ENCODE data around the gene GSTO2.

DNA sequence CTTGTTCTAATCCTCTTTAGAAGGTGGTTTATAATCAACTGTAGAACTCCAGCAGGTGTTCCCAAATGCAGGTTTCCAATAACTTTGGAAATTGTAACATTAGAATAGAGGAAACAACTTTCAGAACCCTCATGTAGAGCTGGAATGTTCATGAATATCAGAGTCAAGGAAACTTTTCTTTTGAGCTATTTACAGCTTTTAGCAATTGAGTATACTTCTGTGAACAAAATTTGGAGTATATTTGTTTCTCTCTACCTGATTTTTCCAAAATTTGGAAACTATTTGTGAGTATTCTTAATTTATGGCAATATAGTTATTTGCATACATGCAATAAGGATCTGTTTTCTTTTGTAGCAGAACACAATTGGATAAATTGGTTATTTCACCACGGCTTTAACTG is 34.0 kb upstream of the GSTO2 start:
- TF ChIP-seq, protein P1, sequence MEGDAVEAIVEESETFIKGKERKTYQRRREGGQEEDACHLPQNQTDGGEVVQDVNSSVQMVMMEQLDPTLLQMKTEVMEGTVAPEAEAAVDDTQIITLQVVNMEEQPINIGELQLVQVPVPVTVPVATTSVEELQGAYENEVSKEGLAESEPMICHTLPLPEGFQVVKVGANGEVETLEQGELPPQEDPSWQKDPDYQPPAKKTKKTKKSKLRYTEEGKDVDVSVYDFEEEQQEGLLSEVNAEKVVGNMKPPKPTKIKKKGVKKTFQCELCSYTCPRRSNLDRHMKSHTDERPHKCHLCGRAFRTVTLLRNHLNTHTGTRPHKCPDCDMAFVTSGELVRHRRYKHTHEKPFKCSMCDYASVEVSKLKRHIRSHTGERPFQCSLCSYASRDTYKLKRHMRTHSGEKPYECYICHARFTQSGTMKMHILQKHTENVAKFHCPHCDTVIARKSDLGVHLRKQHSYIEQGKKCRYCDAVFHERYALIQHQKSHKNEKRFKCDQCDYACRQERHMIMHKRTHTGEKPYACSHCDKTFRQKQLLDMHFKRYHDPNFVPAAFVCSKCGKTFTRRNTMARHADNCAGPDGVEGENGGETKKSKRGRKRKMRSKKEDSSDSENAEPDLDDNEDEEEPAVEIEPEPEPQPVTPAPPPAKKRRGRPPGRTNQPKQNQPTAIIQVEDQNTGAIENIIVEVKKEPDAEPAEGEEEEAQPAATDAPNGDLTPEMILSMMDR (tag by site-specific recombination; IDR thresholded peaks at IDR 0.05): no peak
- no peak for TF ChIP-seq ZNF629 (tag by site-specific recombination; IDR thresholded peaks at IDR 0.05)
- TF ChIP-seq, protein P2, sequence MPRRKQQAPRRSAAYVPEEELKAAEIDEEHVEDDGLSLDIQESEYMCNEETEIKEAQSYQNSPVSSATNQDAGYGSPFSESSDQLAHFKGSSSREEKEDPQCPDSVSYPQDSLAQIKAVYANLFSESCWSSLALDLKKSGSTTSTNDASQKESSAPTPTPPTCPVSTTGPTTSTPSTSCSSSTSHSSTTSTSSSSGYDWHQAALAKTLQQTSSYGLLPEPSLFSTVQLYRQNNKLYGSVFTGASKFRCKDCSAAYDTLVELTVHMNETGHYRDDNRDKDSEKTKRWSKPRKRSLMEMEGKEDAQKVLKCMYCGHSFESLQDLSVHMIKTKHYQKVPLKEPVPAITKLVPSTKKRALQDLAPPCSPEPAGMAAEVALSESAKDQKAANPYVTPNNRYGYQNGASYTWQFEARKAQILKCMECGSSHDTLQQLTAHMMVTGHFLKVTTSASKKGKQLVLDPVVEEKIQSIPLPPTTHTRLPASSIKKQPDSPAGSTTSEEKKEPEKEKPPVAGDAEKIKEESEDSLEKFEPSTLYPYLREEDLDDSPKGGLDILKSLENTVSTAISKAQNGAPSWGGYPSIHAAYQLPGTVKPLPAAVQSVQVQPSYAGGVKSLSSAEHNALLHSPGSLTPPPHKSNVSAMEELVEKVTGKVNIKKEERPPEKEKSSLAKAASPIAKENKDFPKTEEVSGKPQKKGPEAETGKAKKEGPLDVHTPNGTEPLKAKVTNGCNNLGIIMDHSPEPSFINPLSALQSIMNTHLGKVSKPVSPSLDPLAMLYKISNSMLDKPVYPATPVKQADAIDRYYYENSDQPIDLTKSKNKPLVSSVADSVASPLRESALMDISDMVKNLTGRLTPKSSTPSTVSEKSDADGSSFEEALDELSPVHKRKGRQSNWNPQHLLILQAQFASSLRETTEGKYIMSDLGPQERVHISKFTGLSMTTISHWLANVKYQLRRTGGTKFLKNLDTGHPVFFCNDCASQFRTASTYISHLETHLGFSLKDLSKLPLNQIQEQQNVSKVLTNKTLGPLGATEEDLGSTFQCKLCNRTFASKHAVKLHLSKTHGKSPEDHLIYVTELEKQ (tag by site-specific recombination; IDR thresholded peaks at IDR 0.05; ENCODE audit: borderline replicate concordance): no peak
- no peak for TF ChIP-seq KLF16 (tag by site-specific recombination; IDR thresholded peaks at IDR 0.05)
- TF ChIP-seq YY1 (tag by site-specific recombination; IDR thresholded peaks at IDR 0.05): no peak
- TF ChIP-seq, protein P3, sequence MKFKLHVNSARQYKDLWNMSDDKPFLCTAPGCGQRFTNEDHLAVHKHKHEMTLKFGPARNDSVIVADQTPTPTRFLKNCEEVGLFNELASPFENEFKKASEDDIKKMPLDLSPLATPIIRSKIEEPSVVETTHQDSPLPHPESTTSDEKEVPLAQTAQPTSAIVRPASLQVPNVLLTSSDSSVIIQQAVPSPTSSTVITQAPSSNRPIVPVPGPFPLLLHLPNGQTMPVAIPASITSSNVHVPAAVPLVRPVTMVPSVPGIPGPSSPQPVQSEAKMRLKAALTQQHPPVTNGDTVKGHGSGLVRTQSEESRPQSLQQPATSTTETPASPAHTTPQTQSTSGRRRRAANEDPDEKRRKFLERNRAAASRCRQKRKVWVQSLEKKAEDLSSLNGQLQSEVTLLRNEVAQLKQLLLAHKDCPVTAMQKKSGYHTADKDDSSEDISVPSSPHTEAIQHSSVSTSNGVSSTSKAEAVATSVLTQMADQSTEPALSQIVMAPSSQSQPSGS (tag by site-specific recombination; IDR thresholded peaks at IDR 0.05; ENCODE audit: low read depth): no peak
